ENCODE results near the gene SNRPN.

DNA sequence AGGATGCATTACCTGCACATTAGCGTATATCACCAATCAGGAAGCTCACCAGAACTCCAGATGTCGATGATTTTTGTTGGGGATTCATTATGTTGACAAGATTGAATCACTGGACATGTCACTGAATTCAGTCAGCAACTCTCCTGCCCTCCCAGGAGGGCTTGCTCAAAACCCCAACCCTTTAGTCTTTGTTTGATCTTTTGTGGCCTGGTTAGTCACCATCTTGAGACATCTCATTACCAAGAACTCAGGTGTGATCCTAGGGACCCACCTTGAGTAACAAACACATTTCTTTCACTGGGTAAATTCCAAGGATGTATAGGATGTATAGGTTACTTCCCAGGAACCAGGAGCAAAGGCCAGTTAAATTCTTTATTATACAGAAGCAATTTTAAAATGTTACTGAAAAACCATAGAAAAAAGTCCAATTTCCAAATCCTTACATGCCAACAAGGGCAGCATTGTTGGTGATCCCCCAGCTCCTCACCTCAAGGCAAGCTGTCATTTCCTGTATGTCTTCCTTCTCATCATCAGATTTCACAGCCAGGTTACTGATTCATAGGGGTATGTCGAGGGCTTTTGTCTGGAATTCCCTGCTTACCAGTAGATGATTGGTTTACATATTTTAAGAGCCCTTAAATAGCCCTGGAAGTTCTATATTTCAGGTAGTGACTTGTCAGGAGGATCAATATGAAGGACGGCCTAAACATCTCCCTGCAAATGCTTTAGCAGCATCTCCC, 11.7 kb downstream of the SNRPN start:
- TF ChIP-seq ZBTB8A (IDR thresholded peaks at IDR 0.05; ENCODE audit: partially characterized antibody) = no peak
- no peak for TF ChIP-seq ZNF253 (CRISPR knock-in tag; conservative IDR thresholded peaks at IDR 0.05)
- no peak for TF ChIP-seq POLR2A (conservative IDR thresholded peaks at IDR 0.05)
- no peak for TF ChIP-seq MYC (IDR thresholded peaks at IDR 0.05; ENCODE audit: low read depth, low read length)
- TF ChIP-seq MYC (CRISPR knock-in tag; IDR thresholded peaks at IDR 0.05; ENCODE audit: borderline replicate concordance, low read depth) = no peak
- TF ChIP-seq CTBP1 (IDR thresholded peaks at IDR 0.05; ENCODE audit: borderline replicate concordance) = no peak
- no peak for TF ChIP-seq POLR2G (IDR thresholded peaks at IDR 0.05; ENCODE audit: low read depth, low read length)
- TF ChIP-seq ZNF586 (CRISPR knock-in tag; conservative IDR thresholded peaks at IDR 0.05) = no peak
